ENCODE measurements around the gene STAT5B. TPM values are rescaled to one million over a fixed set of nuclear protein-coding genes. Genes with fewer than 3 reads are reported as not detected.

Gene STAT5B
- total and polyA plus RNA-seq, 2 of the 8 experiments (the other 6 are each of a cell fraction or from before 2014, with no cell fraction given) = 35.3 to 52.6 TPM

DNA sequence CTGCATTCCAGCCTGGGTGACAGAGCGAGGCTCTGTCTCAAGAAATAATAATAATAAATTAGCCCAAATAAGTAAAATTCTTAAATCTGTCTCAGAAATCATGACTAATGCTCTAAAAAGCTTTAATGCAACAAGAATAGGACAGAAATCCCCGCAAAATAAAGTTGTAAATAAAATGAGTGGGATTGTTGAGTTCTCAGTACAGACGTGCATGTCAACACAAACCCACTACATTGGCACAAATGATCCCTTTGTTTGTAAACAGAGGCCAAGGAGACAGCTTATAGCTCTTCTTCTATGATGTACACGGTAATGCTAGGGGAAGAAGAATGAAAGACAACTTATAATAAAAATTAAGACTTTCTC lies 6.0 kb downstream of the STAT5B start:
- Histone ChIP-seq H3K4me3 (ENCODE audit: extremely low read depth in 1 of 4, insufficient read depth in 2 of 4, low read depth in 3 of 4, low read length in 4 of 4) (no peak overlapping the region), H3K23me2 (ENCODE audit: low read depth, low read length) (peaks cover 4% of the 10 kb centered on the region; the same call in 1 of the 2 replicates), H3K9ac (replicated peaks in 1 of 4; ENCODE audit: extremely low read depth in 1 of 4, low read depth in 3 of 4, low read length in 3 of 4) (no peak overlapping the region), H3K23ac (ENCODE audit: insufficient read length) (no peak overlapping the region), H3K27ac (ENCODE audit: low read depth, low read length) (no peak overlapping the region), H3K27me3 (replicated peaks in 1 of 4; ENCODE audit: control insufficient read depth in 3 of 4, extremely low read depth in 1 of 4, insufficient read depth in 3 of 4, low read length in 3 of 4) (no peaks in the 10 kb centered on the region), H3K18ac (ENCODE audit: extremely low read depth, low read length) (no peak overlapping the region), H2AK5ac (ENCODE audit: low read depth, low read length) (no peak overlapping the region), H4K91ac (replicated peaks; ENCODE audit: insufficient read length, low read length) (no peak overlapping the region), H3K4ac (replicated peaks; ENCODE audit: insufficient read length, low read depth, low read length) (no peak overlapping the region), H2AFZ (ENCODE audit: low read length) (no peak overlapping the region), H2BK15ac (ENCODE audit: low read length) (no peak overlapping the region), H2BK12ac (ENCODE audit: low read depth, low read length) (no peak overlapping the region), H2BK20ac (ENCODE audit: low read length) (no peak overlapping the region), H3K4me2 (ENCODE audit: insufficient read depth in 1 of 2, low read depth in 2 of 2, low read length in 2 of 2) (no peak overlapping the region), H4K5ac (ENCODE audit: insufficient read length, low read depth, low read length) (no peak overlapping the region), H2BK120ac (replicated peaks; ENCODE audit: low read depth, low read length) (no peak overlapping the region), H3K4me1 (replicated peaks in 1 of 4; ENCODE audit: control insufficient read depth in 3 of 4, insufficient read depth in 4 of 4, low read length in 3 of 4) (peaks cover 5 to 14% (median 11%) of the 10 kb centered on the region in 4 experiments; a peak in 6 of 7 replicates), H3K36me3 (ENCODE audit: control insufficient read depth in 2 of 4, insufficient read depth in 4 of 4, low read length in 3 of 4) (no peaks in the 10 kb centered on the region), H3K79me1 (ENCODE audit: low read depth, low read length) (peaks cover 11% of the 10 kb centered on the region), H3K79me2 (ENCODE audit: control insufficient read depth in 1 of 2, insufficient read depth in 2 of 2, low read length in 2 of 2) (peaks cover 6 to 77% of the 10 kb centered on the region in 2 experiments; a peak in 3 of 4 replicates), H4K8ac (ENCODE audit: extremely low read depth, insufficient read depth, low read length) (no peak overlapping the region), H3K14ac (ENCODE audit: insufficient read length) (no peak overlapping the region), H3K9me3 (ENCODE audit: insufficient read depth in 2 of 2, low read depth in 1 of 2, low read length in 1 of 2) (no peaks in the 10 kb centered on the region), H4K20me1 (replicated peaks in 1 of 2; ENCODE audit: control insufficient read depth in 1 of 2, insufficient read depth in 2 of 2, low read length in 2 of 2) (peaks cover 0 to 4% of the 10 kb centered on the region in 2 experiments), H2BK5ac (ENCODE audit: low read depth, low read length) (no peak overlapping the region), H3K56ac (replicated peaks; ENCODE audit: insufficient read length, low read depth, low read length) (no peak overlapping the region)
- WGBS, 2 experiments (ENCODE audit: extremely low coverage in 1 of 2, insufficient coverage in 1 of 2, insufficient read length in 1 of 2, insufficient replicate concordance in 2 of 2, low coverage in 1 of 2, low lambda C conversion rate in 2 of 2, missing lambda C conversion rate in 1 of 2) = 93% methylated on average over 4 of the region's 4 CpGs; no CpG with 5 or more reads in 1 of the 2 experiments
- ChIA-PET CTCF (ENCODE audit: partially characterized antibody) (interaction anchor here (0.6 to 3.1 kb wide), 4 partner anchors 8 to 48 kb away, joined by 3 to 15 read pairs (median 4); no protein-coding TSS in a partner anchor), POLR2A (ENCODE audit: partially characterized antibody) (interaction anchor here (0.9 kb wide), 1 partner anchor 17 kb away, joined by 3 read pairs; no protein-coding TSS in a partner anchor)
- DNase-seq (ENCODE audit: low read depth in 1 of 2, low spot score in 2 of 2) = no peak
- FAIRE-seq = no peak
- TF ChIP-seq CHD2 (IDR thresholded peaks at IDR 0.05; ENCODE audit: low read length) = no peak
- no peak for TF ChIP-seq SP2 (IDR thresholded peaks at IDR 0.05; ENCODE audit: low read length)
- no peak for TF ChIP-seq SP1 (IDR thresholded peaks at IDR 0.05; ENCODE audit: low read depth, low read length)
- TF ChIP-seq EZH2 (IDR thresholded peaks at IDR 0.05; ENCODE audit: low read depth, low read length, severe bottlenecking) = no peak
- TF ChIP-seq, protein P1, sequence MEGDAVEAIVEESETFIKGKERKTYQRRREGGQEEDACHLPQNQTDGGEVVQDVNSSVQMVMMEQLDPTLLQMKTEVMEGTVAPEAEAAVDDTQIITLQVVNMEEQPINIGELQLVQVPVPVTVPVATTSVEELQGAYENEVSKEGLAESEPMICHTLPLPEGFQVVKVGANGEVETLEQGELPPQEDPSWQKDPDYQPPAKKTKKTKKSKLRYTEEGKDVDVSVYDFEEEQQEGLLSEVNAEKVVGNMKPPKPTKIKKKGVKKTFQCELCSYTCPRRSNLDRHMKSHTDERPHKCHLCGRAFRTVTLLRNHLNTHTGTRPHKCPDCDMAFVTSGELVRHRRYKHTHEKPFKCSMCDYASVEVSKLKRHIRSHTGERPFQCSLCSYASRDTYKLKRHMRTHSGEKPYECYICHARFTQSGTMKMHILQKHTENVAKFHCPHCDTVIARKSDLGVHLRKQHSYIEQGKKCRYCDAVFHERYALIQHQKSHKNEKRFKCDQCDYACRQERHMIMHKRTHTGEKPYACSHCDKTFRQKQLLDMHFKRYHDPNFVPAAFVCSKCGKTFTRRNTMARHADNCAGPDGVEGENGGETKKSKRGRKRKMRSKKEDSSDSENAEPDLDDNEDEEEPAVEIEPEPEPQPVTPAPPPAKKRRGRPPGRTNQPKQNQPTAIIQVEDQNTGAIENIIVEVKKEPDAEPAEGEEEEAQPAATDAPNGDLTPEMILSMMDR (IDR thresholded peaks at IDR 0.05; ENCODE audit: control extremely low read depth in 1 of 3, insufficient read depth in 1 of 3, low read depth in 1 of 3, low read length in 3 of 3) = no peak
- TF ChIP-seq, protein P2, sequence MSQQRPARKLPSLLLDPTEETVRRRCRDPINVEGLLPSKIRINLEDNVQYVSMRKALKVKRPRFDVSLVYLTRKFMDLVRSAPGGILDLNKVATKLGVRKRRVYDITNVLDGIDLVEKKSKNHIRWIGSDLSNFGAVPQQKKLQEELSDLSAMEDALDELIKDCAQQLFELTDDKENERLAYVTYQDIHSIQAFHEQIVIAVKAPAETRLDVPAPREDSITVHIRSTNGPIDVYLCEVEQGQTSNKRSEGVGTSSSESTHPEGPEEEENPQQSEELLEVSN (IDR thresholded peaks at IDR 0.05) = no peak
- no peak for TF ChIP-seq SIX5 (IDR thresholded peaks at IDR 0.05; ENCODE audit: low read depth, low read length)
- TF ChIP-seq JUN (IDR thresholded peaks at IDR 0.05; ENCODE audit: low read depth, low read length) = no peak
- no peak for TF ChIP-seq RBBP5 (IDR thresholded peaks at IDR 0.05; ENCODE audit: borderline replicate concordance, low read depth, low read length)
- no peak for TF ChIP-seq SIN3A (conservative IDR thresholded peaks at IDR 0.05 in 1 of 2, IDR thresholded peaks at IDR 0.05 in 1 of 2; ENCODE audit: low read depth in 1 of 2, low read length in 2 of 2)
- no peak for TF ChIP-seq HDAC6 (IDR thresholded peaks at IDR 0.05; ENCODE audit: low read depth, low read length)

Measured in H1 (cell line).